Liver (tissue), 3 donors: ENCODE data around the gene FBF1.

Source experiments
- RAD21 ChIP-seq, 2 donors: IDR thresholded peaks; 2 replicates each; pipeline ENCODE4 v1.6.1; 2016; ENCODE audit warnings: antibody characterized with exemption in 2 of 2, mild to moderate bottlenecking in 2 of 2
- TF ChIP-seq, protein P1 (sequence below): fragments of 150-350 bp; IDR thresholded peaks from 2 replicates; pipeline ENCODE4 v1.5.1; 2017; ENCODE audit warnings: improper control_type of control experiment, low read depth, low read length; ENCODE audit not compliant: missing input control
- TF ChIP-seq, protein P2 (sequence below): IDR thresholded peaks from 2 replicates; pipeline ENCODE4 v1.6.1; 2016; ENCODE audit warnings: antibody characterized with exemption
- TF ChIP-seq, protein P3 (sequence below): IDR thresholded peaks from 2 replicates; pipeline ENCODE4 v1.6.1; 2016; ENCODE audit warnings: antibody characterized with exemption
- TF ChIP-seq, protein P4 (sequence below): IDR thresholded peaks from 2 replicates; pipeline ENCODE4 v1.6.1; 2016; ENCODE audit warnings: antibody characterized with exemption, mild to moderate bottlenecking
- donor health status: healthy.
- donor health status: healthy.

DNA sequence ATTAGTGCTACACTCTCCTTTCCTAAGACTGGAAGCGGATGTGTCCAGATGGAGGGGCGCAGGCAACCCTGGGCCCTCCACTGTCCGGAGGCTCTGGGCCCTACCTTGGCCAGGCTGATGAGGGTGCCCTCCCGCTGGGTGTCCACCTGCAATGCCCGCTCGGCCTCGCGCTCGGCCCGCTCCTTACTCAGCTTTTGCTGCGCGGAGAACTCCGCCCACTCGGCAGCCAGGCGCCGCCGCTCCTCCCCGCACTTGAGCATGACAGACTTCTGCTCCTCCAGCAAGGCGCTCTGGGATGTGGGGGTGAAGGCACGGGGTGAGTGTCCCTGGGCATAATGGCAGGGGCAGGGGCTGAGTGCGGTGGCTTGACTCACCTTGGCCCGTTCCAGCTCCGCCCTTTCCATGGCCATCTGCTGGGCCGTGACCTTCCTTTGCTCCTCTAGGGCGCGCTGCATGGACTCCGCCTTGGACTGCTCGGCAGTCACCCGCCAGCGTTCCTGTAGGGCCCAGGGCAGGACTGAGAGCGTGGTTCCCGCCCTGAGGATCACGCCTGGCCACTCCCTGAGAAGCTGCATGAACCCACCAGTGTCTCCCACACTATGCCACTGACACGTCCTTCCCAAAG is 26.1 kb downstream of the FBF1 start:
- TF ChIP-seq, protein P1, sequence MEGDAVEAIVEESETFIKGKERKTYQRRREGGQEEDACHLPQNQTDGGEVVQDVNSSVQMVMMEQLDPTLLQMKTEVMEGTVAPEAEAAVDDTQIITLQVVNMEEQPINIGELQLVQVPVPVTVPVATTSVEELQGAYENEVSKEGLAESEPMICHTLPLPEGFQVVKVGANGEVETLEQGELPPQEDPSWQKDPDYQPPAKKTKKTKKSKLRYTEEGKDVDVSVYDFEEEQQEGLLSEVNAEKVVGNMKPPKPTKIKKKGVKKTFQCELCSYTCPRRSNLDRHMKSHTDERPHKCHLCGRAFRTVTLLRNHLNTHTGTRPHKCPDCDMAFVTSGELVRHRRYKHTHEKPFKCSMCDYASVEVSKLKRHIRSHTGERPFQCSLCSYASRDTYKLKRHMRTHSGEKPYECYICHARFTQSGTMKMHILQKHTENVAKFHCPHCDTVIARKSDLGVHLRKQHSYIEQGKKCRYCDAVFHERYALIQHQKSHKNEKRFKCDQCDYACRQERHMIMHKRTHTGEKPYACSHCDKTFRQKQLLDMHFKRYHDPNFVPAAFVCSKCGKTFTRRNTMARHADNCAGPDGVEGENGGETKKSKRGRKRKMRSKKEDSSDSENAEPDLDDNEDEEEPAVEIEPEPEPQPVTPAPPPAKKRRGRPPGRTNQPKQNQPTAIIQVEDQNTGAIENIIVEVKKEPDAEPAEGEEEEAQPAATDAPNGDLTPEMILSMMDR, result no peak
- TF ChIP-seq, protein P2, sequence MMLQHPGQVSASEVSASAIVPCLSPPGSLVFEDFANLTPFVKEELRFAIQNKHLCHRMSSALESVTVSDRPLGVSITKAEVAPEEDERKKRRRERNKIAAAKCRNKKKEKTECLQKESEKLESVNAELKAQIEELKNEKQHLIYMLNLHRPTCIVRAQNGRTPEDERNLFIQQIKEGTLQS, result no peak
- TF ChIP-seq RAD21 (IDR thresholded peaks at IDR 0.05), result no peak
- TF ChIP-seq, protein P3, sequence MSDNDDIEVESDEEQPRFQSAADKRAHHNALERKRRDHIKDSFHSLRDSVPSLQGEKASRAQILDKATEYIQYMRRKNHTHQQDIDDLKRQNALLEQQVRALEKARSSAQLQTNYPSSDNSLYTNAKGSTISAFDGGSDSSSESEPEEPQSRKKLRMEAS, result no peak
- TF ChIP-seq, protein P4, sequence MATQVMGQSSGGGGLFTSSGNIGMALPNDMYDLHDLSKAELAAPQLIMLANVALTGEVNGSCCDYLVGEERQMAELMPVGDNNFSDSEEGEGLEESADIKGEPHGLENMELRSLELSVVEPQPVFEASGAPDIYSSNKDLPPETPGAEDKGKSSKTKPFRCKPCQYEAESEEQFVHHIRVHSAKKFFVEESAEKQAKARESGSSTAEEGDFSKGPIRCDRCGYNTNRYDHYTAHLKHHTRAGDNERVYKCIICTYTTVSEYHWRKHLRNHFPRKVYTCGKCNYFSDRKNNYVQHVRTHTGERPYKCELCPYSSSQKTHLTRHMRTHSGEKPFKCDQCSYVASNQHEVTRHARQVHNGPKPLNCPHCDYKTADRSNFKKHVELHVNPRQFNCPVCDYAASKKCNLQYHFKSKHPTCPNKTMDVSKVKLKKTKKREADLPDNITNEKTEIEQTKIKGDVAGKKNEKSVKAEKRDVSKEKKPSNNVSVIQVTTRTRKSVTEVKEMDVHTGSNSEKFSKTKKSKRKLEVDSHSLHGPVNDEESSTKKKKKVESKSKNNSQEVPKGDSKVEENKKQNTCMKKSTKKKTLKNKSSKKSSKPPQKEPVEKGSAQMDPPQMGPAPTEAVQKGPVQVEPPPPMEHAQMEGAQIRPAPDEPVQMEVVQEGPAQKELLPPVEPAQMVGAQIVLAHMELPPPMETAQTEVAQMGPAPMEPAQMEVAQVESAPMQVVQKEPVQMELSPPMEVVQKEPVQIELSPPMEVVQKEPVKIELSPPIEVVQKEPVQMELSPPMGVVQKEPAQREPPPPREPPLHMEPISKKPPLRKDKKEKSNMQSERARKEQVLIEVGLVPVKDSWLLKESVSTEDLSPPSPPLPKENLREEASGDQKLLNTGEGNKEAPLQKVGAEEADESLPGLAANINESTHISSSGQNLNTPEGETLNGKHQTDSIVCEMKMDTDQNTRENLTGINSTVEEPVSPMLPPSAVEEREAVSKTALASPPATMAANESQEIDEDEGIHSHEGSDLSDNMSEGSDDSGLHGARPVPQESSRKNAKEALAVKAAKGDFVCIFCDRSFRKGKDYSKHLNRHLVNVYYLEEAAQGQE, result no peak
